ENCODE measurements around the gene THSD7A. TPM values are rescaled to one million over a fixed set of nuclear protein-coding genes. Genes with fewer than 3 reads are reported as not detected.
"Not testable (repeated sequence)": the region's sequence is repeated elsewhere in the genome, so short reads cannot be mapped to it uniquely, and the experiment has no call there.

The THSD7A gene
- polyA plus RNA-seq, 3 donors from 2014 or later, result not detected

DNA sequence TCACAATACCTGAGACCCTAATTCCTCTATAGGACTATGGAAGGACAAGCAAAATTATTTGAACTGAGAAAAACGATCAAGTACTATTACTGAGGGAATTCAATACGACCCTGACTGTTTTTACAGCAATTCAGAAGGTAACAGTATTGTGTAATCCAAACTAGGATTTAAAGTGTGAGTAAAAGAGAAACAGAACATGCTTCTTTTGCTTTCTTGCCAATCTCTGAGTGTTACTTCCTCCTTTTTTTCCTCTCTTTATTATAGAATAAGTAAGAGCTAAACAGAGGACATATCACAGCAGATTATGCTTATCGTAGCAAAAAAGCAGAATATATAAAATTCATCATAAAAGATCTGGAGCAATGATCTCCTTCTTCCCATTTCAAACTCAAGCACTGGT lies 292.1 kb downstream of the THSD7A start:
- no peak overlapping the region for H3K27ac Mint-ChIP-seq
- DNase-seq, result no peak
- peaks cover 8 to 38% (median 11%) of the 10 kb centered on the region in 6 donors for H3K9me3 Mint-ChIP-seq
- H3K36me3 Mint-ChIP-seq, result no peaks in the 10 kb centered on the region
- H3K4me3 Mint-ChIP-seq, result no peak overlapping the region
- H3K27me3 Mint-ChIP-seq (ENCODE audit: low read depth in 3 of 3), result no peaks in the 10 kb centered on the region
- no peaks in the 10 kb centered on the region for H3K4me1 Mint-ChIP-seq

DNA sequence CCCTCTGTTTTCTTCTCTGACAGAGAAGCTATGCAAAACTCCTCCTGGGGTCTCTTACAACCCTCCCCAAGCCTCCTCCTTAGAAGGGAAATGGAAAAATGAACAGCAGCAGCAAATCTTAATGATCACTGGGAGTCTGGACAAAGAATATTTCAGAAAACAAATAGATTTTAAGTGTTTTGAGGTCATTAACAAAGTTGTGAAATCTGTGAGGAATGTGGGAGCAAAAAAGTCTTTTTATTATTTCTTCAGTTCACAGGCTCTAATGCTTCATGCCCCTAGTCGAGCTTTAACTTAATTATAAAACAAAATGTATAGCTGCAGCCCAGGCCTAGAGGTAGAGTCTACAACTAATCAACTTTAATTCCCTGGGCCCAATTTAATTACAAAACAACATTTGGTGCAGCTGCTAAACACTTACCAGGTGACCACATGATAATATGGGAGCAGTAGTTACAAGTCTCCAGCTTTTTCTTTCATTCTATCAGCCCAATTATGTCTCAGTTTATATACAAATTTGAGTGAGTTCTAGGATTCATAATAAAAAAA lies 293.2 kb downstream of the THSD7A start:
- no peak overlapping the region for H3K4me3 Mint-ChIP-seq
- no peaks in the 10 kb centered on the region for H3K4me1 Mint-ChIP-seq
- DNase-seq, result no peak
- H3K27me3 Mint-ChIP-seq (ENCODE audit: low read depth in 3 of 3), result no peaks in the 10 kb centered on the region
- H3K9me3 Mint-ChIP-seq, result peaks cover 10 to 35% (median 12%) of the 10 kb centered on the region in 6 donors
- H3K27ac Mint-ChIP-seq, result no peak overlapping the region
- H3K36me3 Mint-ChIP-seq, result no peaks in the 10 kb centered on the region

DNA sequence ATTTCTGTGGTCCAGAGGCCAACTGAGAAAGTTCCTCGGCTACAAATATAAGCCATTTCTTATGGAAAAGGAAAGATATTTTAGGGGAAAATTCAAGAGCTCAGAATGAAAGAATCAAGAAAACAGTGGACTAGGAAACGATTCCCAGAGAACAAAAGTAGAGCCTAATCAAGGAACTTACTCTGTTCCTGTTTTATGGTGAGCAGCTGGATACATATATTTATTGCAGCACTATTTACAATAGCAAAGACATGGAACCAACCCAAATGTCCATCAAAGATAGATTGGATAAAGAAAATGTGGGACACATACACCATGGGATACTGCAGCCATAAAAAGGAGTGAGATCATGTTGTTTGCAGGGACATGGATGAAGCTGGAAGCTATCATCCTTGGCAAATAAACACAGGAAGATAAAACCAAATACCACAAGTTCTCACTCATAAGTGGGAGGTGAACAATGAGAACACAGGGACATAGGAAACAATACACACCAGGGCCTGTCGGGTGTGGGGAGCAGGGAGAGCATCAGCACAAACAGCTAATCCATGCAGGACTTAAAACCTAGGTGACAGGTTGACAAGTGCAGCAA lies 298.7 kb downstream of the THSD7A start:
- H3K9me3 Mint-ChIP-seq, result peaks cover 9 to 34% (median 18%) of the 10 kb centered on the region in 6 donors
- DNase-seq, result no peak
- H3K27ac Mint-ChIP-seq, result no peak overlapping the region
- no peak overlapping the region for H3K4me3 Mint-ChIP-seq
- H3K27me3 Mint-ChIP-seq (ENCODE audit: low read depth in 3 of 3), result no peaks in the 10 kb centered on the region
- no peaks in the 10 kb centered on the region for H3K36me3 Mint-ChIP-seq
- no peaks in the 10 kb centered on the region for H3K4me1 Mint-ChIP-seq

DNA sequence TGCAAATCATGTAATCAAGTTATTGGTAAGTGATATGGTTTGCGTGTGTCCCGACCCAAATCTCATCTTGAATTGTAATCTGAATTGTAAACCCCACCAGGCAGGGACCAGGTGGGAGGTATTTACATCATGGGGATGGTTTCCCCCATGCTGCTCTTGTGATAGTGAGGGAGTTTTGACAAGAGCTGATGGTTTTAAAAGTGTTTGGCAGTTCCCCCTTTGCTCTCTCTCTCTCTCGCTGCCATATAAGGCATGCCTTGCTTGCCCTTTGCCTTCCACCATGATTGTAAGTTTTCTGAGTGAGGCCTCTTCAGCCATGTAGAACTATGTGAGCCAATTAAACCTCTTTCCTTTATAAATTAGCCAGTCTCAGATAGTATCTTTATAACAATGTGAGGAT lies 302.6 kb downstream of the THSD7A start:
- Mint-ChIP-seq H3K9me3 (peaks cover 5 to 20% (median 15%) of the 10 kb centered on the region in 6 donors), H3K4me3 (no peak overlapping the region), H3K36me3 (no peaks in the 10 kb centered on the region), H3K4me1 (no peaks in the 10 kb centered on the region), H3K27me3 (ENCODE audit: low read depth in 3 of 3) (no peaks in the 10 kb centered on the region), H3K27ac (no peak overlapping the region)
- no peak for DNase-seq

DNA sequence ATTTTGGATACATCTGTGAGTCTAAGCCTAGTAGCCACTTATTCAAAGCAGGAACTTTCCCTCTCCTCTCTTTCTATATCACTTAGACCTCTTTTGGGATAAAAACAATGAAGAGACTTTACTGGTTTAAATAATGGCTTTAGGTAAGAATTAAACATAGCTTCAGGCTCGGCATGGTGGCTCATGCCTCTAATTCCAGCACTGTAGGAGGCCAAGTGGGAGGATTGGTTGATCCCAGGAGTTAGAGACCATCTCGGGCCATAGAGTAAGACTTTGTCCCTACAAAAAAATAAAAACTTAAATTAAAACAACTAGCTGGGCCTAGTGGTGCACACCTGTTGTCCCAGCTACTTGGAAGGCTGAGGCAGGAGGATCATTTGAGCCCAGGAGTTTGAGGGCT lies 304.3 kb downstream of the THSD7A start:
- no peak for DNase-seq
- H3K27me3 Mint-ChIP-seq (ENCODE audit: low read depth in 3 of 3), result no peaks in the 10 kb centered on the region
- H3K4me3 Mint-ChIP-seq, result no peak overlapping the region
- peaks cover 4 to 18% (median 12%) of the 10 kb centered on the region in 6 donors for H3K9me3 Mint-ChIP-seq
- H3K4me1 Mint-ChIP-seq, result no peaks in the 10 kb centered on the region
- H3K27ac Mint-ChIP-seq, result no peak overlapping the region
- no peaks in the 10 kb centered on the region for H3K36me3 Mint-ChIP-seq

DNA sequence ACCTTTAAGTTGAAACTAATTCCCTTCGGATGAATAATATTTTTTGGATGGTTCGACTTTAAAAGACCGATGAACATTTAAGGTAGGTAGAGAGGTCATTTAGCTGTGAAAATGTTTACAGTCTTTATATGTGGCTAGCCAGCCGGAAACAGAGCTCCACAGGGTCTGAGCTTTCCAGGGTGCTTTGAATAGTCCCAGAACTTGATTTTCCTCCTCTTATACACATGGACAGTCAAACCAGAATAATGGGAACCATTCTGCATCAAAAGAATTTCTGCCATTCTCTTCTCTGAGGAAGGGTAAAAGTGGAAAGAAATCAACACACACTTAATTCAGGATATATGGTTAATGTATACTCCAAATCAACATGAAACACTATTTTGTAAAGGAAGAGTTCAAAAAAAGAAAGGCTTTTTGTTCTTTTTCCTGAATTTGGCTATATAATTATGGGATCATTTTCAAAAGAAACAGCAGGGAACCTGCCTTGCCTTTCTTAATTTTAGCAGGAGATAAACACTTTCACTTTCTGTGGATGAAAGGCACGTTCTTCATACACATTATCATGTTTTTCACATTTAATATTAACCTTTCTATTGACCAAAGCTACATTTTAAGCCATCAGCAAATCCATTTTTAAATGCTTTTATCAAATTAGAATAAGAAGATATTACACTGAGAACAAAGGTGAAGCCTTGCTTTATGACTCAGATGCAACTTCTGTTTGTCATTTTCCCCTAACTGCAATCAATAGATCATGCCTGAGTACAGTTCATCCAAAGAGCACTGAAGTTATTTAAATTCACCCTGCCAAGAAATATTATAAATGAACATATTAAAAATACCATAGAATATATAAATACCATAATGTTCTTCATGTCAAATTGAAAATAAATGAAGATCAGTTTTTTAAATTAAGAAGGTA lies 307.3 kb downstream of the THSD7A start:
- H3K4me3 Mint-ChIP-seq, result no peak overlapping the region
- H3K27ac Mint-ChIP-seq, result no peak overlapping the region
- DNase-seq, result no peak
- no peaks in the 10 kb centered on the region for H3K4me1 Mint-ChIP-seq
- H3K9me3 Mint-ChIP-seq, result peaks cover 0 to 11% (median under 1%) of the 10 kb centered on the region in 6 donors
- H3K36me3 Mint-ChIP-seq, result no peaks in the 10 kb centered on the region
- H3K27me3 Mint-ChIP-seq (ENCODE audit: low read depth in 3 of 3), result no peaks in the 10 kb centered on the region

DNA sequence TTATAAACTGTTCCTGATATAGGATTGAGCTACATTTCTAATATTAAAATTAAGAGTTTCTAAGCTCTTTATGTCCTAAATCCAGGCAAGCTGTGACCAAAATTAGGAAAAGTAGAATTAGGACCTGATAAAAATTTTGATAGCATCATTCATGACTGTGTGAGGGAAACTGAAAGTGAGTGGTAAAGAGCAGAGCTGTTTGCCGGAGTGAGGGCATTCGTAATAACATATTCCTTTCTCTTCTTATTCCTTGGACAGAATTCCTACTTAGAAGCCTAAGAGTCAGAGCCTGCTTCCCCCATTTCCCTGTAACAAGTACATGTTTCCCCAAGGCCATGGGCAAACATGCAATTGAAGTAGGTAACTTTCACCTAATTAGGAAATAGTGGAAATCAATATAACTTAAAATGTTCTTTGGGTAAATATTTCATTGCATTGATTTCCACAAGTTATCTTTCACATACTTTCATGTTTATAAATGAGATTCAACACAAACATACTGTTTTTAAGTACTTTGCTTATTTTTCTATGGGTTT lies 310.0 kb downstream of the THSD7A start:
- H3K36me3 Mint-ChIP-seq; H3K27me3 Mint-ChIP-seq (ENCODE audit: low read depth in 3 of 3); DNase-seq; H3K4me3 Mint-ChIP-seq; H3K4me1 Mint-ChIP-seq; H3K27ac Mint-ChIP-seq: not testable (repeated sequence)
- peaks cover 0 to 13% (median 3%) of the 10 kb centered on the region in 6 donors for H3K9me3 Mint-ChIP-seq

DNA sequence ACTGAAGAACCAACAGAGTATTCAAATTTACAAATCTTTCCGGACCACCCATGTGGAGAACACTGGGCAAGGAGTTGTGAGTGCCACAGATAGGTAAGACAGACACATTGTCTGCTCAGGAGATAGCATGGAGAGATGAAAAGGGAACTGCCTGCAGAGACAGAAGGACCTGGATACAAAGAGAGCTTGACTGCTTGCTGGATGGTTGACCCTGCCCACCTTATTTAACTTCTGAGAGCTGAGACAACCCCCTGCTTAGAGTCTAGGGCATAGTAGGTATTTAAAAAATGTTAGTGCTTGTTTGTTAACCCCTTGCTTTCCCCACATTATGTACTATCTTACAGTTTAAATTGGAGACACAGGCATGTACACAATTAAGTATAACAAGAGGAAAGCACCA lies 314.1 kb downstream of the THSD7A start:
- peaks cover 0 to 11% (median 5%) of the 10 kb centered on the region in 6 donors for H3K9me3 Mint-ChIP-seq
- H3K27me3 Mint-ChIP-seq (ENCODE audit: low read depth in 3 of 3), result no peaks in the 10 kb centered on the region
- H3K4me3 Mint-ChIP-seq, result no peak overlapping the region
- H3K36me3 Mint-ChIP-seq, result no peaks in the 10 kb centered on the region
- H3K27ac Mint-ChIP-seq, result no peak overlapping the region
- no peak for DNase-seq
- H3K4me1 Mint-ChIP-seq, result no peaks in the 10 kb centered on the region

DNA sequence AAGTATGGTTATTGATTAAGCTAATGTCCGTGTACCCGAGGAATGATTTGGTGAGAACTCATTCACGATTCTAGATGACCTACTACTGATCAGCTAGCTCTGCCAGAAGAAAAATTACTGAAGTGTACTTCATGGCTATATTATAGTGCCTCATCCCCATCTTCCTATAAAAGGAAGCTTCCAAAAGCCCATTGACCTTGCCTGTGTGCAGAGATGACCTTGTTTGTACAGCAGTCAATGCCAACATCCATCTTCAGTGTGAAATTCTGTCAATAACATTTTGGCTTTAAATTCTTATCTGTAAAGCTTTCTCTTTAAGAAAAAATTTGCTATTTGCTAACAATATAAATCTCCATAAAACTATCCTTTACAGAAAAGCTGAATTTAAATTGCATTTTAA lies 315.7 kb downstream of the THSD7A start:
- Mint-ChIP-seq H3K27ac (no peak overlapping the region), H3K4me1 (no peaks in the 10 kb centered on the region), H3K36me3 (no peaks in the 10 kb centered on the region), H3K4me3 (no peak overlapping the region), H3K27me3 (ENCODE audit: low read depth in 3 of 3) (no peaks in the 10 kb centered on the region), H3K9me3 (peaks cover 0 to 14% (median 6%) of the 10 kb centered on the region in 6 donors)
- DNase-seq, result no peak

DNA sequence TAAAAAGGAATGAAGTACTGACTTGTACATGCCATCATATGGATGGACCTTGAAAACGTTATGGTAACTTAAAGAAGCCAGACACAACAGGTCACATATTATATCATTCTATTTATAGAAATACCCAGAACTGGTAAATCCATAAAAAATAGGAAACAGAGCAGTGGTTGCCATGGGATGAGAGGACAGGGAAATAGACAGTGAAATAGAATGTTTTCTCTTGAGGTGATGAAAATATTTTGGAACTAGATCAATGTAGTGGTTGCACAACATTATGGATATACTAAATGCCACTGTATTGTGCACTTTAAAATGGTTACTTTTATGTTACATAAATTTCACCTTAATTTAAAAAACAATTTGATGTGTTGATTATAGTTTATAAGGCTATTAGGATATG lies 318.5 kb downstream of the THSD7A start:
- peaks cover 0 to 1% (median 0%) of the 10 kb centered on the region in 3 donors for H3K27me3 Mint-ChIP-seq (ENCODE audit: low read depth in 3 of 3)
- peaks cover 2 to 24% (median 10%) of the 10 kb centered on the region in 6 donors for H3K9me3 Mint-ChIP-seq
- H3K4me1 Mint-ChIP-seq, result no peaks in the 10 kb centered on the region
- no peak overlapping the region for H3K4me3 Mint-ChIP-seq
- H3K36me3 Mint-ChIP-seq, result no peaks in the 10 kb centered on the region
- H3K27ac Mint-ChIP-seq, result no peak overlapping the region
- no peak for DNase-seq

DNA sequence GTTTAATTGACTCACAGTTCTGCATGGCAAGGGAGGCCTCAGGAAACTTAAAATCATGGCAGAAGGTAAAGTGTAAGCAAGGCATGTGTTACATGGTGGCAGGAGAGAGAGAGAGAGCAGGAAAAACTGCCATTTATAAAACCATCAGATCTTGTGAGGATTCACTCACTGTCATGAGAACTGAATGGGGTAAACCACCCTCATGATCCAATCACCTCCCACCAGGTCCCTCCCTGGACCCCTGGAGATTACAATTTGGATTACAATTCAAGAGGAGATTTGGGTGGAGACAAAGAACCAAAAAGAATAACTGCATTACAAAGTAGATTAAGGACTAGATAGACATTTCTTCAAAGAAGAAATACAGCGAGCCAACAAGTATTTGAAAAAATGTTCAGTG lies 324.1 kb downstream of the THSD7A start:
- no peak overlapping the region for H3K4me3 Mint-ChIP-seq
- no peaks in the 10 kb centered on the region for H3K36me3 Mint-ChIP-seq
- H3K27me3 Mint-ChIP-seq (ENCODE audit: low read depth in 3 of 3), result peaks cover 0 to 1% (median 0%) of the 10 kb centered on the region in 3 donors
- peaks cover 7 to 40% (median 20%) of the 10 kb centered on the region in 6 donors for H3K9me3 Mint-ChIP-seq
- no peaks in the 10 kb centered on the region for H3K4me1 Mint-ChIP-seq
- no peak overlapping the region for H3K27ac Mint-ChIP-seq
- no peak for DNase-seq

DNA sequence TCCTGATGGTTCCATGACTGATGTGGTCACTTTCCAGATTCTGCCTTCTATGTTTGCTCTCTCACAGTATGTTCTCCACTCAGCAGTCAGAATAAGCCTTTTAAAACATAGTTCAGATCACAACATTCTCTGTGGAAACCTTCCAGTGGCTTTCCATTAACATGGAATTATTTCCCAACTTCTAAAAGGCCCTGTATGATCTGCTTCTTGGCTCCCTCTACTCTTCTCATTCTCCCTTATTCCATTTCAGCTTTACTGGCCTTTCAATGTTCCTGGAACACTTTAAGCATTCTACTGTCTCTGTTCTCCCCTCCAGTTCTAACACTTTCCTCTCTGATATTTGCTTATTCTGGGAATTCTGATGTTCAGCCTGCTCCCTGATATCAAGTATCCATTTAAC lies 325.6 kb downstream of the THSD7A start:
- H3K4me3 Mint-ChIP-seq, result no peak overlapping the region

DNA sequence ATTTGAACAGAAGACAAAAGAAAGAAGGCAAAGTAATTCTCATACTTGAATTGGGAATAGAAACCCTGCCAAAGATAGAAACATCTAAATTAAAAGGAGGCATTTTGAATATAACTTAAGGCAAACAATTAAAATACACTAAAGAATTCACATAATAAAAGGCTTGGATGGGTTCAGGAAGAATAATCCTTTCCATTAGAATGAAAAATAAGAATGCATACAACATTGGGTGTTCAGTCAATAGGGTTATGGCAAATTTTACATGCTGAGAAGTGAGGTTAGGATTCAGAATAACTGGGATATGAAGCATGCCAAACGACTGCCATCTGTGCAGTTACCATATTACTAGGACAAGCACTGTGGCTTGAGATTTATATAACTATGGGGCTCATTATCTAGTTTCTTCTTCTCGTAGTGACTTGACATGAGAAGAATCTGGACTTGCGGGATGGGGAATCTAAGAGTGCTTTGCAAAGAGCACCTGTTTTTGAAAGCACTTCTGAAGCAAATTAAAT lies 326.5 kb downstream of the THSD7A start:
- no peaks in the 10 kb centered on the region for H3K4me1 Mint-ChIP-seq
- H3K4me3 Mint-ChIP-seq, result no peak overlapping the region
- peaks cover 8 to 40% (median 24%) of the 10 kb centered on the region in 6 donors for H3K9me3 Mint-ChIP-seq
- DNase-seq, result no peak
- H3K27me3 Mint-ChIP-seq (ENCODE audit: low read depth in 3 of 3), result no peaks in the 10 kb centered on the region
- no peak overlapping the region for H3K27ac Mint-ChIP-seq
- no peaks in the 10 kb centered on the region for H3K36me3 Mint-ChIP-seq

More for the DNA sequence above, 325.6 kb downstream of the THSD7A start:
- Mint-ChIP-seq H3K27me3 (ENCODE audit: low read depth in 3 of 3) (peaks cover 0 to 1% (median 0%) of the 10 kb centered on the region in 3 donors), H3K4me1 (no peaks in the 10 kb centered on the region), H3K27ac (no peak overlapping the region), H3K36me3 (no peaks in the 10 kb centered on the region), H3K9me3 (peaks cover 8 to 41% (median 27%) of the 10 kb centered on the region in 6 donors)
- DNase-seq, result no peak

DNA sequence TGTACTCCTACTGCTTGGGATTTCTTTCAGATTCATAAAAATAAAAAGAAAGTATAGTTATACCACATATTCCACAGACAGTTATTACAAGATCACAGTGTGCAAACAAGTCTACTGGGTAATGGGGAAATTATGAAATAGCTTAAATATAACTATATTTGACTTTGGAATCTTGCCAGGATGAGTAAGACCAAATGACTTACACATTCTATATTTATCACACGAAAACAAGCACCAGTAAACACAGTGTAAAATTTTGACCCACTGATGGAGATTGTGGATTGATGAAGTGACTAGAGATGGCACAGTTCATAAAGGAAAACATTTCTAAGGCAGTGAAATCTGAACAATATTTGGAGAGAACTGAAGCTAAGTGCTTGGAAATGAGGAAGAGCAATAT lies 339.7 kb downstream of the THSD7A start:
- H3K27ac Mint-ChIP-seq, result no peak overlapping the region
- H3K9me3 Mint-ChIP-seq, result peaks cover 5 to 49% (median 21%) of the 10 kb centered on the region in 6 donors
- peaks cover 0 to 3% (median 0%) of the 10 kb centered on the region in 3 donors for H3K27me3 Mint-ChIP-seq (ENCODE audit: low read depth in 3 of 3)
- H3K36me3 Mint-ChIP-seq, result no peaks in the 10 kb centered on the region
- no peak overlapping the region for H3K4me3 Mint-ChIP-seq
- no peaks in the 10 kb centered on the region for H3K4me1 Mint-ChIP-seq
- DNase-seq, result no peak

All from immature natural killer cell (primary cell).